Embryonic facial prominence (tissue), 1 donor: Measurements from ENCODE around the gene NBEAL1.
"Not testable (repeated sequence)": the region's sequence is repeated elsewhere in the genome, so short reads cannot be mapped to it uniquely, and the experiment has no call there.

Source experiments
- DNase-seq: peaks from one replicate; pipeline ENCODE4 v3.0.0-alpha.2; 2016; ENCODE audit errors: extremely low spot score

Gene NBEAL1

DNA sequence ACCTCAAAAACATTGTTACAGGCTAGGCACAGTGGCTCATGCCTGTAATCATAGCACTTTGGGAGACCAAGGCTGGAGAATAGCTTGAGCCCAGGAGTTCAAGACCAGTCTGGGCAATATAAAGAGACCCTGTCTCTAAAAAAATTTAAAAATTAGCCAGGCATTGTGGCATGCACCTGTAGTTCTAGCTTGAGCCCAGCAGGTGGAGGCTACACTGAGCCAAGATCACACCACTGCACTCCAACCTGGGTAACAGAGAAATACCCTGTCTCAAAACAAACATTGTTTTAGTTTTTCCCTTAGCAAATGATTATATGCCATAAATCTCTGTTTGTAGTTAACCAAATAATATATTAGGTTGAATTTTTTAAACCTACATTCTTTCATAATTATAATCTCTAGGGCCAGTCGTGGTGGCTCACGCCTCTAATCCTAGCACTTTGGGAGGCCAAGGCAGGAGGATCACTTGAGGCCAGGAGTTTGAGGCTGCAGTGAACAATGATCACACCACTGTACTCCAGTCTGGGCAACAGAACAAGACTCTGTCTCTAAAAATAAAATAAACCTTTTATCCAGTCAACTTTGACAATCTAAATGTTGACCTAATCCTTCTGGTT is 210.9 kb downstream of the NBEAL1 start:
- DNase-seq: no peak

- DNase-seq: not testable (repeated sequence)
These were observed 215.0 kb downstream of the NBEAL1 start for GRCh38 chr2:203229674-203230073.

DNA sequence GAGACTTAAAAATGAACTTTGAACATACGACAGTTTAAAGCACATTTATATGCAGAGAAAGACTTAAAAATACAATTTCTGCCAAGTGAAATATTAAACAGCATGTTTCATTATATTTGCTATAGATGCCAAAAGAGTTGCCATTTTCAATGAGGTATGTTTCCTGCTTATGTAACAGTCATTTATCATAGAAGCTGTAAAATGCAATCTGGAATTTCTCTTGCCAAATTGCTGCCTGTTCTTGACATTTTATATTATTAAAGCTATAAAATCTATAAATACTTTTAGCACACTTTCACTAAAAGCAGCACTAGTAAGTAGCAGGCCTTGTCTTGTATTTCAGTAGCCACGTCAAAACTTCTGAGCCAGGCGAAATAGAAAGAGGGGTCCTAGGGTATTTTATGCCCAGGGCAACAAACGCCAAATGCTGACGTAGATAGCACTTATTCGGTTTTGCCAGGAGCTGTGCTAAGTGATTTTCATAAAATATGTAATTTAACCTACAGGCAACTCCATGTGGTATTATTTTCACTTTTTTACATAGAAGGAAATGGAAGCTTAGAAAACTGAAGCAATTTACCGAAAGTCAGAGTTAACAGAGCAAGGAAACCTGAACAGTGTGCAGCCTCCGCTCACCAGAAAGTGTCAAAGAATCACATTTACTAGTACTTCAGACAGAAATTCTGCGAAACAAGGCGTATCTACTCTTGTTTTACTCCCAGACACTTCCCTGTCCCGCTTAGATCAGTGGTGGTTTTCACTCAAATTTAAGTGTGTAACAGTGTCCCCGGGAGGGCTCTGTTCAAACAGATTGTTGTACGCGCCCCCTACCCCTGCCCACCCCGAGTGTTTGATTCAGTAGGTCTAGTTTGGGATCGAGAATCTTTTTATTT is 222.9 kb downstream of the NBEAL1 start:
- no peak for DNase-seq

DNA sequence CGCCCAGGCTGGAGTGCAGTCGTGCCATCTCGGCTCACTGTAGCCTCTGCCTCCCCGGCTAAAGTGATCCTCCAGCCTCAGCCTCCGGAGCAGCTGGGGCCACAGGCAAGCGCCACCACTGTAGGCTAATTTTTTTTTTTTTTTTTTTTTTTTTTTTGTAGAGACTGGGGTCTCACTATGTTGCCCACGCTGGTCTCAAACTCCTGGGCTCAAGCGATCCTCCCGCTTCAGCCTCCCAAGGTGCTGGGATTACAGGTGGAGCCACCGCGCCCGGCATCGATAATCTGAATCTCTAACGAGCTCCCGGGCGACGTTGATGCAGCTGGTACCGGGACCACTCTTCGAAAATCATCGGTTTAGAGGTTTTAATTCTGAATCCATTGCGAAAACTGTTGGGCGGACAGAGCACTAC is 223.6 kb downstream of the NBEAL1 start:
- DNase-seq: no peak

- DNase-seq: peak; percentile 90
These were observed 224.2 kb downstream of the NBEAL1 start, which contains the start of gene CYP20A1 for GRCh38 chr2:203238704-203239526. Gene CYP20A1 (plus strand): TSS chr2:203239018. CDS start chr2:203239063, 45 bp downstream.

GRCh38 chr2:203240491-203240890 is 225.8 kb downstream of the NBEAL1 start:
- no peak for DNase-seq

- no peak for DNase-seq
These were observed 227.8 kb downstream of the NBEAL1 start for GRCh38 chr2:203242518-203242917.

DNA sequence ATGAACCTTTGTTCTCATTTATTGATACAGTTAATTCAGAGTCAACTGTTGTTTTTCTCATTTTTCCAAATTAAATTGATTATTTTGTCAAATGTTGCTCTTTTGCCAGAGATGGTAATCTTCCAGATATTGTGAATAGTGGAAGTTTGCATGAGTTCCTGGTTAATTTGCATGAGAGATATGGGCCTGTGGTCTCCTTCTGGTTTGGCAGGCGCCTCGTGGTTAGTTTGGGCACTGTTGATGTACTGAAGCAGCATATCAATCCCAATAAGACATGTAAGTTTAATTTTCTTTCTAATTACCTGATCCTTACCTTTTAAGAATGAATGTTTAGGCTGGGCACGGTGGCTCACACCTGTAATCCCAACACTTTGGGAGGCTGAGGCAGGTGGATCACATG is 232.0 kb downstream of the NBEAL1 start:
- no peak for DNase-seq

DNA sequence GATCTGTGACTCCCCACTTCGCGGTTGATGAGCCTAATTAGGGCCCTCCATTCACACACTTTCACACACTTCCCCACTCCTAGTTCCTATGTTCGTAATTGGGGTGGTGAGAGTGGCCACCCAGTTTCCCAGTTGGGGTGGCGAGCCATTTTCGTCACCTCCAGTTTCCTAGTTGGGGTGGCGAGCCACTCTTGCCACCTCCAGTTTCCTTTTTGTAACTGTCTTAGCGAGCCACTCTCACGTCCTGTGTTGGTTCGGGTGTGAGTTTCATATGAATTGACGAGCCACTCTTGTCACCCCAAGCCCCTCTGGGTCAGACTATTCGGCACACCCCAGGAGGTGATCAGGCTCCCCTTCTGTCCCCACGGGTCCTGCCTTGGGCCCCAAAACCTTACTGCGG is 238.1 kb downstream of the NBEAL1 start:
- DNase-seq: no peak

GRCh38 chr2:203253422-203254095 is 238.9 kb downstream of the NBEAL1 start:
- DNase-seq: not testable (repeated sequence)

GRCh38 chr2:203261326-203262159 is 246.9 kb downstream of the NBEAL1 start:
- no peak for DNase-seq
